Activated T-helper 1 cell treated with anti-CD3 and anti-CD28 coated beads, Interleukin-2, amount 50 U/mL, for 16 hours (primary cell): Measurements from ENCODE around the gene FMNL2.

Experiments
- DNase-seq, 2 donors: peaks; one replicate each; pipeline ENCODE4 v3.0.0-alpha.2; 2020; ENCODE audit warnings: low read depth in 1 of 2, low spot score in 1 of 2

The FMNL2 gene

DNA sequence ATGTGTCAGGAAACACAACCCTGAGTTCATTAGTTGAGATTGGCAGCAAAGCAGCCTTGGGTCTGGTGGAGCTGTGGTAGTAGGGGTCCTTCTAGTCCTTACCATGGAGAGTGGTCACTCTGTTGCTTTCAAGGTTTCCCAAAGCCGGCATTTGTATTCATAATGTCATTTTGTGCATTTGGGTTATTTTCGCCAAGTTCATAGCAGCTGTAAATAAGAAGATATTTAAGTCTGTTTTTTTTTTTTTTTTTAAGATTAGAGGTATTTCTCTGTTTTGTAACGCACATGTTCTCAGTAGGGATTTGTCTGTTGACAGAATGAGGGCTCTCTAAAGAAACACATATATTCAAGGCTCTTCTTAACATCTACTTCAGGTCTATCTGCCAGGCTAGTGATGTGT, 268.2 kb downstream of the FMNL2 start:
- DNase-seq, result no peak

DNA sequence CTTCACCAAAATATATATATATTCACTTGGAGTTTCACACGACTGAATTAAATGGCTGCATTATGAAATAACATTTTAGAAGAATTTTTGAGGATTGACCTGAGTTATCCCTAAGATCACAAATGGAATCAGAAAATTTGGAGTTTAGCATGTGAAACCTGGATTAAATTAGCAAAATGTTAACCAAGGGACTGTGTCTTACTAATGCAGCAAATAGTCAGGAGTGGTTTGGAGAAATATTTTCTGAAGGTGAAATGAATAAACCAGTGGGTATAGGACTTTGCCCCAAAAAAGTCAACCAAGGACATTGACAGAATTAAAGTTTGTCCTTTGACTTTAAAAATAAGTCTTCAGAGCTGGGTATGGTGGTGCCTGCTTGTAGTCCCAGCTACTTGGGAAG, 271.1 kb downstream of the FMNL2 start:
- no peak for DNase-seq

DNA sequence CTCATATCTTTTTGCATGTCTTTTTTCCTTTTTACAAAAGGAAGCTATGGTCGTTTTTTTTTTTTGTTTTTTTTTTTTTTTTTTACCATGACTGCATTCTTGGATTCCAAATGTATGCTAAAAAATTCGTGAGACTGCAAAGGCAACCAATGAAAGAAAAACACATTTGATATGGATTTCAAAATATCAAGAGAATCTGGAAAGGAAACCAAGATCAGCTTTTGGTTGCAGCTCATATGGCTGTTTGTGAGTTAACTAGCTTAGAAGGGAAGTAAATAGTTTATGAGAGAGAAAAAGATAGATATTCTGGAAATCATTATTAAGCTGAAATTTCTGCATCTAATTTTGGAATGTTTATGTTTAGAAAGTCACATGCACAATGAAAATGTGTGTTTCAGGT, 272.0 kb downstream of the FMNL2 start:
- no peak for DNase-seq

DNA sequence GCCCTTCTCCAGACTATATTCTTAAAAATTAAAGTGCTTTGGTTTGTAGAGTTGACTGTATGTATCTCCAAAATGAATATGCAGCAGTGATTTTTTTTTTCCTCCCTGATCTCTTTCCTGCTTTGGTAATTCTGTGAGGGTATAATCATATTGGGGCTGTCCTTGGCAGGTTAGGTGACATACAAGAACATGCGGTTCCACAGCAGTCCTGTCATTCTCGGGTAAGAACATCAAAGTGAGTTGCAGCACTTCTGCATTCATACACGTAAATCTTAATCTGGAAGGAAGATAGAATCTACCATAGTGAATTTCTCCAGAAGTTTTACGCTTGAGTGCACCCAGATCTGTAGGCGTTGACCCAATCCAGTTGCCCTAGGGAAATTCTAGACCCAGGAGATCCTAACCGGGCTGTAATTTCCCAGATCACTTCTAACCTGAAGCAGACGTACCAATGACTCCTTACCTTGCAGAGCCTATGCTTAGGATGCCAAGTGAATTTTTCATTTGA, 272.9 kb downstream of the FMNL2 start:
- no peak for DNase-seq

DNA sequence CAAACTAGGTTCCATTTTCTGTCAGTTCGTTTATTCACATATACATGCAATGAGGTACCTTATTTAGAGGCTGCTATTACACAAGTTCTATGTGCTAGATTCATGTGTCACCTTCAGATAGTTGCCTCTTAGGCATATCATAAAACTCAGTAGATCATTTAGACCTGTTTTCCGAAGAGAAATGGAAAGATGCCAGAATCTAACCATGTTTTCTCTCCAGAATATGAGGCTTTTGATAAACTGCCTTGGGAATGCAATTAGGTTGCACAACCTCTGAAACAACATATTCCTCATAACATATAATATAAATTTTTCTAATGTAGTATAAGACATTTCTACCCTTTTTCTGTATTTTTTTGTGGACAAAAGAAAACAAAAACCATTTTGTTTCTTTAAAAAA, 274.2 kb downstream of the FMNL2 start:
- DNase-seq, result no peak

DNA sequence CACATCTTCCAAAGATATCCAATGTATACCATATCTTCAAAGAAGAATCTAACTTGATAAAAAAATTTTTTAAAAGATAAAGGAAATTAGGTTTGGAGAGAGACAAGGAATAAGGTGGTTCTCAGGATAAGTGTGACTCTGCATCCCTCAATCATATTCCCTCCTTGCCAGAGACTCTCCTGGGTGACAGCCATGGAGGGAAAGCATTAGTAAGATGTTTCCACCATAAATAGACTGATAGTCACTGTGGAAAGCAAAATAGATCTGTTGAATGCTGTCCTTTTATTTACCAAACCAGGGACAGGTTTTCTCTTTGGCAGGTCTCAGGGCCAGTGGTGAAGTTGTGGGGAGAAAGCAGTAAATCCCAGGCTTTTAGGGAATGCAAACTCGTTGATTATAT, 274.7 kb downstream of the FMNL2 start:
- DNase-seq, result no peak

DNA sequence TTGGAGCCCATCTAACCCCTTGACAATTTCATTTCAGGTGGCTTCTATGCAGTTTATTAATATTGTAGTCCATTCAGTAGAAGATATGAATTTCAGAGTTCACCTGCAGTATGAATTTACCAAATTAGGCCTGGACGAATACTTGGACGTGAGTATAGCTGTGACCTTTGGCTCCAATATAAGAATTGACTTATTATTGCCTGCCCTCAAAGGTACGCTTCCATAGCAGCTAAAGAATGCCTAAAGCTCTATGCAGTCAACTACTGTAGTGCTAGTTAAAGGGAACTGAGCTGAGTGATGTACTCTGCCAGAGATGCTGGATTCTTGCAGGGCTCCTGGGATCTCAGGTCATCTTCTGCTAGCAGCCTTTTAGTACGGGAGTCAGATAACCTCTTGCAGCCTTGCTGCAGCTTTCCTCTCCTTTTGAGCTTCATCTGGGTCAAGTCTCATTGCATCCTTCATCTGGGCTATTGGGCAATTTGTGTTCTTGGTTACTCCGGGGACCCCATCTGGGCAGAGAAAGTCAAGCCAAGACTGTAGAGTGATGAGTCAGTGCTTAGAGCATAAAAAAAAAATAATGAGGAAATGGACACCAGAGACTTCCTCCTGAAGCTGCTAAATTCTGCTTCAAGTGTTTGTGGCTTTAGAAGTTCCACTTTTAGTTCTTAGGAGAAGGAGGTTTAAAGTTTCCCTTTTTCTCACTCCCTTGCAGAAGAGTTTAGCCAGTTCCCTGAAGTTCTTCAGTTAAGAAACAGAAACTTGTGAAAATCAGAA, 276.7 kb downstream of the FMNL2 start:
- no peak for DNase-seq

DNA sequence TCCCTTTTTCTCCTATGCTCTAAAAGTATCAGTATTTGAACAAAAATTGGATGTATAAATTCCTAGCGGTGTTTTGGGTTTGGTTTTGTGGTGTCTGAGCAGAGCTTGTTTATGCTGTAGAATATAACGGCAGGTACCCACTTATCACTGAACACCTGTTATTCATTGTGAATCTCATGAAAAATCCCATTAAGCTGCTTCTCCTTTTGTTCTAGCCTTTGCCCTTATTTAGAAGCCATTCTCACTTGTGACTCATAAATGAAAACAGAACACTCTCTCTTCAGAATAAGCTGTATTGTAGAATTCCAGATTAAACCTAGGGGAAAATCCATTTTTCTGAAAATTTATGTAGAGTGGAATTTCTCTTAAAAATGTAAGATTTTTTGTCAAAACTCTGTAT, 278.3 kb downstream of the FMNL2 start:
- DNase-seq, result no peak

DNA sequence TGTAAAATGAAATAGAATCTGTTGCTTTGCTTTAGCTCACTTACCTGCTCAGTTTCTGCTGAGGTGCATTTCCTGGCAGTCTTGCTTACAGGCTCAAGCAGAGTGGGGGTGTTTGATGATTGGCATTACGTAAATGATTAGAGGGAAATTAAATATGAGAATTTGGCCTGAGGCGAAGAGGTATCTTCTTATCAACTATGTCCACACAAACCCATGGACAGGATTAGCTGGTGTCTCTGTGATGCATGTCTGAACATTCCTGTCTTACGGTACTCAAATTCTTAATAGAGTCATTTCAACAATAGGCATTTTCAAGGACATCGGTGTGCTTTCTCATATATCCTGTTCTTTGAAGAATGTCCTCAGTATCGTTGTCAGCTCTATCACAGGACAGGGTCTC, 280.2 kb downstream of the FMNL2 start:
- no peak for DNase-seq

DNA sequence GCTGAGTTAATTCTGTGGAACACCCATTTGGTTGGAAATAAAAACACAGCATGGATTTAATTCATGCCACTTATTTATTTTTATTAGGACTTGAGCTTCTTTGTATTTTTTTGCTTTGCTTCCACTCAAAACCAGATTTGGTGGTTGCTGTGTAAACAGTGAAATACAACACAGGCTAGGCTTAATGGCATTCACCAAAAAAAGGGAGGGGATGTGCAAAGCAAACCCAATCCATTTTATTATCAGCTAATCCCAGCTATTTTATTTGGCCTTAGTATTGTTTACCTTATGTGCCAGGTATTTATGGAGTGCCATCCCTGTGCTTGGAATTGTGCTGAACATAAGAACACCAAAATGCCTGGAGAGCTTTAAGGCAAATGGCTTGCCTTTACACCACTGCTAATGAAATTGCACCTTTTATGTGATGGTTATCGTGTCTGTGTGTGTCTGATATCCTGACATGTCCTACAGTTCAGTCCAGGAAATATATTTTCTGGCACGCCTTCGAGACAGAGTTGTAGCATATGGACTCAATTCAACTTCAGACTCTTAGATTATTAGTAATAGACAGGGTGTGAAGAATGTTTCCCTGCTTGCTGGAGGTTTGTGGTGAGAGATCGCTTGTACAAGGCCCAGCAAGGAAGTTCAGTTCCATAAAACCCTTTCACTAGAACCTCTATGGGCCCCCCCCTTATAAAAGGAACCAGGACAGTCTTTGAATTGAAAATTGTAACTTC, 282.6 kb downstream of the FMNL2 start:
- DNase-seq, result no peak

DNA sequence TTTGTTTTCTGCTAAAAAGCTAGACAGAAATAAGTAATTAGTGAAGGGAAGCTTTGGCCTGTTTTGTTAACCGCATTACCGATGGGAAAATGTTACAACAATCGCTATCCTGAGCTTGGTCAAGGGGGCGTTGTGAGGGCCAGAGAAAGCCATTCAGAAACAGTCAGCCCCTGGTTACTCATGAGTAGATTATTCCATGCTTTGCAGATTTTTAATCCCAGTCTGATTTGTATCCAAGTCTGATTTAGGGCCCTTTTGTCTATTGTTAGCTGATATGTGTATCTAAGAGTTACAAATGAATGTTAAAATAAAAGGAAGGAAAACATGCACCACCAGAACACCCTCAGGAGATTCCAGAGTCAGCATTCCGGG, 283.2 kb downstream of the FMNL2 start:
- no peak for DNase-seq

DNA sequence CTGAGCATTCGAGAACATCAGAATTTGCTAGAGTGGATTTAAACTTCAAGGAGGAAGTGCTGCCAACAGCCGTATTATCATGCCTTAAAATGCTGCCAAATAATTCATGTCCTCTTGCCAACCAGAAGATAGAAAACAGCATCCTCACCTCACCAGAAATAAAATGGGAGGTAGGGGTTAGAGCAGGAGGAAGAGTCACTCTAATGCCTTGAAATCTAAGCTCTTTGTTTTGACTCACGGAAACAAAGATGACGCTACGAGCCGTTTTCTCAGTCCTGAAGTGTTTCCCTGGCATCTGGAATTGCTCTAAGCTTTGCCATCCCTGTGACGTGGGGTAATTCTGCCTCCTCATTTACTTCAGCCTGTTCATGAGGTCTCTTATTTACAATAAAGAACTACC, 285.2 kb downstream of the FMNL2 start:
- no peak for DNase-seq

DNA sequence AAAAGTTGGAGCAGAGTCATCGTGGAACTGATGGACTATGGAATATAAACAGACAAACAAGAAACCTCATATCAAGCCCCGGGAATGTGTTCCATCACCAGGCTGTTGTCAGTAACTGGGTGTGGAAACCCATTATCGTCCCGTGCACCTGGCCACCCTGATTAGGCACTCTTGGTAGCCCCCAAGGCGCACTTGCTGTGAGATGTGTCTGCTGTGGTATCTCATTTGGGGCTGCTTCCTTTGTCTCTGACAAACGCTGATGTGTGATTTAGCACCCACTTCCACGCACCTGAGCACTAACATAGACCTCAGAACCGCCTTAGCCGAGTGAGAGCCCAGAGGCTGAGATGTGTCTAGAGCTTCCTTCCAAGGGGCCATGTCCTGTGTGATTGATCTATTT, 286.0 kb downstream of the FMNL2 start:
- DNase-seq, result no peak

DNA sequence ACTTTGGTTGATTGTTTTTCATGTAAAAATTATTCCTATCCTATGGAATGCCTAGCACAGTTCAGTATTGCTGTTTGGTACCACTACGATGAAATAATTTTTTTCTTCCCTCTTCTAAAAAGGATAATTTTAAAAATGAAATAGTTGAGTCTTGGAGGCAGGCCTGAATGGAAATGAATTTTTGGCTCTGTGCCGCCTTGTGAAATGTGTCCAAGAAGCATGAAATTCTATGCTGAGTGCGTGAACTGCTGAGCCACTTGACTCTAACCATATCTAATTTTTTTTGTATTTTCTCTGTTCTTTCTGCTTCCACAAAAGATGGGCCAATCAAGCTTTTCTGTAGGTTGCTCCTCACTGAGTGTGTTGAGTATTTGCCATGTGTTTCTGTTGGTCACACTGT, 287.2 kb downstream of the FMNL2 start:
- DNase-seq, result no peak

DNA sequence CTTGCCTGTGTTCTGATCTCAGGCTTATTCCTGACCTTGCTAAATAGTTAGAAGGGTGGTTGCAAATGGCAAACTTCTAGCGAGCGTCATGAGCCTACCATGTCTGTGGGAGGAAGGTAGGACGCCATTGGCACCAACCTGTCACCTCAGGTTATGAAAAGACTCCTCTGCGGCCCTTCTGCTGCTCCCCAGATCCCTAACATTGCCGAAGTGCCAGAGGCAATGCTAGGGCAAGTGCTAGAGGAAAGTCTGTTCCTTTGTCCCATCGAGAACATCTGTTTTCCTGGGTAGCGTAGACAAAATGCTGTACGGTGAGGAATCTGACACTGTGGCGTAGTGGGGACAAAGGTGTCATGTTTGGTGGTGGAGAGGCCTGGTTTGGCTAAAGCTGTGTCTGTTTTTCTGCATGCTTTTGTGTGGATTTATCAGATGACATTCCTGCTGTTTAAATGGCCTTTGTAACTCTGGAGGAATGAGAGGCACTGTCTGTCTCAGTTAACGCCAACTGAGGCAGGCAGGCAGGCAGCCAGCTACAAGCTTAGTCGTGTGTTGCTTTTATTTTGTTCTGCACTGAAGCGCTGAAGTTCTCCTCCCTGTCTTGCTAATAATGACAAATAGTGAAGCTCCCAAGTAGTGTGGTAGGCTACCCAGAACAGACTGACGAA, 288.2 kb downstream of the FMNL2 start:
- no peak for DNase-seq

DNA sequence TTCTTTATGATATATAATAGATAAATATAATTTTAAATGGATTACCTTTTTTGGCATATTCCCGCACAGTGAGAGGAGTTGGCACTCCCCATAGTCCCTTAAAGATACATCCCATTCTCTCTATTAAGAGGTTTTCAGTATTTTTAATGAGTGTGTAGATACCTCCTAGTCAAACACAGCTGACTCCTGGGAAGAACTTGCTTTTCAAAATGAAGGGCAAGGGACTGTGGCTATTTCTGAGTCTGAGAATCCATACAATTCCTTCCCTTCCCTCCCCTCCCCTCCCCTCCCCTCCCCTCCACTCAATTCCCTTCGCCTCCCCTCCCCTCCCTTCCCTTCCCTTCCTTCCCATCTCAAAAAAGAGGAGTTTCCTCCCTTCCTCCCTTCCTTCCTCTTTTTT, 288.8 kb downstream of the FMNL2 start:
- no peak for DNase-seq

DNA sequence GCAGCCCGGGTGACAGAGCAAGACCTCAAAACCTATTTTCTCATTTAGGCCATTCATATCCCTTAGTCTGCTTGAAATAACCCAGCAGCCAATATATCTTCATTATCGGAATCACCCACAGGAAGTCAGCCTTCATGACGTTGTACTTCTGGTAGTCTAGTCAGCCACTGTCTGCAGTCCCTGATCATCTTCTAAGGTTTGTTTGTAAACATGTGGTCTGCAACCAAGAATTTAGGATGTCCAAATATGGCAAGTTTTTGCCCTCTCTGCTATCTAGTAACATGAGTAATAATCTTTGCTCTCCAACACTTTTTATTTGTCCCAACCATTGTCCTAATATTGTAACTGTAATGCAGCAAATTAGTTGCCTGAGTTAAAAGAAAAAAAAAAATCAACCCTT, 289.8 kb downstream of the FMNL2 start:
- DNase-seq, result no peak

DNA sequence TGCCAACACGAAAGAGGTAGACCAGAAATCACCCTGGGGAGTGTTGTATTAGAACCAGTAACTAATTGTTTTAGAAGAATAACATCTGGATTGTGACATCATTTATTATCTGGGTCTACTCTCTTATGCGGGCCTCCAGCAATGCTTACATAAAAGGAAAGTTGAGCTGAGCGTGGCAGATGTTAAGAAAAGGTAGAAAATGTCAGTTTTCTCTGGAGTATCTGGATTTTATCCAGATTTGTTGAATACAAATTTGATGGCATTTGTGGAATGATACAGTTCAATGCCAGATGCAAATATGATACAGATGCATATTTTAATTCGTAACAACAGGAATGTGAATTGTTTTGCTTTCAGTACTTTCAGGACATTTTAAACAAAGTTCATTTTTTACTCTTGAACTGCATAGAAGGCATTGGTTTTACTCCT, 292.0 kb downstream of the FMNL2 start:
- no peak for DNase-seq

DNA sequence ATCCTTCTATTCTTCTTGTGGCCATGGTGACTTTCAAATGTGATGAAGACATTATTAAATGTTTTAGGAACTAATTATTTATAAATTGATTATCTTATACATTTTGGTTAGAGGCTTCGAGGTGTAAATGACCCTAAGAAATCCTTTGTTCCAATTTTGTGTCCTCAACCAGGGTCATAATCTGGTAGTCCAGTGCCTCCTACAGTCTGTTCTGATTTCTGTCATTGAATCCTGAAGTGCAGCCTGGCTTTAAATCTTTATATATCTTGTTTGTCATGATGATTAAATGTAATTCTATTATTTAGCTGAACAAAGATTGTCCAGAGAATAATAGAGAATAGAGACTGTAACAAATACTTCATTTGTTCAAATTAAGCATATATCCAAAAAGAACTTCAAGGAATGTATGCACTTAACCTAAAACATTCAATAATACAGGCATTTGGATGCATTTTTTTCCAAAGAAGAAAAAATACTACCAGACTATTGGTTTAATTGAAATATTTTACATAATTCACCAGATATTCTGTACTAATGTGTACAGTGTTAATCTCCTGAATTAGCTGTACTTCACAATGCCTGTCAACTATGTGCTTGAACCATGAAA, 292.5 kb downstream of the FMNL2 start:
- no peak for DNase-seq

DNA sequence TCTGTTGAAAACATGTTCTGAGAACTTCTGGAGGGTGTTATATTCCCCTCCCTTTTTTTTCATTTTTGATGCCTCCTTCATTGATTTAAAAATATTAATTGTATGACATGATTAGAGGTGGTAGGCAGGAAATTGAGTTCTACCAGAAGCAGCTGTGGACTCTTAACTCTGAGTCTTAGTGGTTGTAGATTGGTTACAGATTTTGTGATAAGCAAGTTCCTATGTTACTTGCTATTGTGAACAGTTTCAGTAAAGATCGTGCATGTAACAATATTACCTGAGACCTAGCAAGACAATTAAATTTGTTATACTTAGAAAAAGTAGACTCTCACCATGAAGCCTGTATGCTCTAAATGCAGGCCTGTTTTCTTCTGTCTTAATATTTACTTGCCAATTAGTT, 294.2 kb downstream of the FMNL2 start:
- DNase-seq, result no peak

DNA sequence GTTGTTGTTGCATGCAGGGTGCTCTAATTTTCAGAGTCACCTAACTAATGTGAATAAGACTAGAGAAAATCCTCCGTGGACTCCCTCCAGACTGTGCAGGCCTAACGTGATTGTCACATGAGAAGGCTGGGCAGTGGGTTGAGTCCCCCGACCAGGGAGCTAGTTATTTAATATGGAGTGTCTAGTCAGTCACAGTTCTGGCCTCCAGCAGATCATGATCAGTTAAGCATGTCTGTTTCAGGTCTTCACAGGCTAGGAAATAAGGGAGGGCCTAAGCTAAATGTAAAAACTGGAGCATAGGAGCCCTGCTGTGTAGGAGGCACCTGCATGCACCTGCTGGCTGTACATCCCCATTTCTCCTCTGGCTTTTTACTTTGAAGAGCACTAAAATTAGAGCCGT, 295.5 kb downstream of the FMNL2 start:
- no peak for DNase-seq

DNA sequence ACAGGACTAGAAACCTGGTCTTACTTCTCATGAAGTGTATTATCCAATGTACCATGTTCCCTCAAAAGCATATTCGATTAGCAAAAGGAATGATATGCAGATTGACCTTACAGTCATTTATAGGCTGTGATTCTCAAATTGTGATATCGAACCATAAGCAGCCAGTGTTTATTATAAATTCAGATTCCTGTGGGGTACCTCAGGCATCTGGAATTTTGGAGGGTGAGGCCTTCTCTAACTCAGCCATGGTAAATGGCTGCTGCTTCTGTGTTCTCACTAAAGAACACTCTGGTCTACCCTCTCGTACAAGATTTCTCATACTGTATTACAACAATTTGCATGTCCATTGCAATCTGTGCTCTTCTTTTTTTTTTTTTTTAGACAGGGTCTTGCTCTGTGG, 297.8 kb downstream of the FMNL2 start:
- DNase-seq, result no peak
